Neural crest cell (in vitro differentiated cells): ENCODE data around the gene DEAF1. TPM values are rescaled to one million over a fixed set of nuclear protein-coding genes. Genes with fewer than 3 reads are reported as not detected.
A peak's percentile ranks its signal among the peaks of the same experiment; 100 is the strongest.

Experiments used
- DNase-seq: peaks from one replicate; pipeline ENCODE4 v3.0.0; 2021; ENCODE audit warnings: low read depth, mixed read lengths, low spot score
- H3K27ac Mint-ChIP-seq: one replicate; pipeline ENCODE4 v1.8.0; 2021; ENCODE audit warnings: mild to moderate bottlenecking, mixed read lengths; ENCODE audit not compliant: unreplicated experiment
- H3K27me3 Mint-ChIP-seq: 2 replicates; pipeline ENCODE4 v1.8.0; 2021; ENCODE audit warnings: low read depth, mild to moderate bottlenecking, mixed read lengths
- H3K36me3 Mint-ChIP-seq: 2 replicates; pipeline ENCODE4 v1.8.0; 2021; ENCODE audit warnings: low read depth, mild to moderate bottlenecking, mixed read lengths
- H3K4me1 Mint-ChIP-seq: 2 replicates; pipeline ENCODE4 v1.8.0; 2021; ENCODE audit warnings: mixed read lengths
- H3K4me3 Mint-ChIP-seq: one replicate; pipeline ENCODE4 v1.8.0; 2021; ENCODE audit warnings: mild to moderate bottlenecking, mixed read lengths
- H3K9me3 Mint-ChIP-seq: 2 replicates; pipeline ENCODE4 v1.8.0; 2021; ENCODE audit warnings: mixed read lengths
- CTCF ChIP-seq: fragments of 200-600 bp; sonication (generic); conservative IDR thresholded peaks from 2 replicates; pipeline ENCODE4 v1.5.0; 2021; ENCODE audit warnings: antibody characterized with exemption, mild to moderate bottlenecking
- total RNA-seq: library from RNA; stranded (reverse); gene quantifications from 2 replicates; pipeline ENCODE4 v1.2.1, GENCODE V29; 2021

DEAF1 gene
- total RNA-seq, 1 donor from 2014 or later = 60.9 TPM

DNA sequence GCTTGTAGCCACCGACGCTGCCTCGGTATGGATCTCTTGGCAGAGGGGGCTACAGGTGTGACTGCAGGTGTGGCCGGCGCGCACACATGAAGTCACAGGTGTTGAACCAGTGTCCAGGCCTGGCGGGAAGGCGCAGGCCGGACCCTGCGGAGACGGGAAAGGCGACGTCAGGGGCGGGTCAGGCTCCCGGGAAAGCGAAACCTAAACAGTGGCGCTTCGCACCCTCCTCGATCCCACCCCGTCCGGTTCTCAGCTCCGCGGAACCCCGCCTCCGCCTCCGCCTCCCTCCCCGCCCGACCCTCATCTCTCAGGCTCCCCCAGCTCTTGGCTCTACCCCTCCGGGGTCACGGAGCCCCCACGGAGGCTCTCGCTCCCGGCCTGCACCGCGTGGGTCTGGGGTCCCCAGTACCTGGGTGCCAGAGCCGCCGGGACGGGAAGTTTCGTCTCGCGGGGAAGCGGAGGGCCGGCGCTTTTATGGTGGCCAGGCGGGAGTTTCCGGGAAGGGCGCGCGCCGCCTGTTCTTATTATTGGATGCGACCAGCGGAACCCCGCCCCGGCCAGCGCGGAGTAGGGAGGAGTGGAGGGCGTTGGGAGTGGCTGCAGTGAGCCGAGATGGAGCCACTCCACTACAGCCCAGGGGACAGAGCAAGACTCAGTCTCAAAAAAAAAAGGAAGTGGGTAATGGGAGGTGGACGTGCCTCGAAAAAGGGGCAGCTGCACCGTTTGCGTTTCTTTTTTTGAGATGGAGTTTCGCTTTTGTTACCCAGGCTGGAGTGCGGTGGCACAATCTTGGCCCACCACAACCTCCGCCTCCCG, 79.3 kb downstream of the DEAF1 start, which contains the start of gene IRF7:
Gene IRF7, minus strand, starts transcription at position 447 of the 816 bp plus-strand sequence. CDS start 586 bp downstream, outside the sequence.
- H3K27me3 Mint-ChIP-seq = peaks cover 6% of the 10 kb centered on the region
- H3K9me3 Mint-ChIP-seq = no peaks in the 10 kb centered on the region
- H3K36me3 Mint-ChIP-seq = peaks cover 3% of the 10 kb centered on the region
- DNase-seq = peak; percentile 89
- H3K27ac Mint-ChIP-seq = peak within 1 kb of the TSS; percentile 35
- H3K4me3 Mint-ChIP-seq = peak within 1 kb of the TSS; percentile 86
- H3K4me1 Mint-ChIP-seq = peaks cover 16% of the 10 kb centered on the region
- no peak for TF ChIP-seq CTCF

DNA sequence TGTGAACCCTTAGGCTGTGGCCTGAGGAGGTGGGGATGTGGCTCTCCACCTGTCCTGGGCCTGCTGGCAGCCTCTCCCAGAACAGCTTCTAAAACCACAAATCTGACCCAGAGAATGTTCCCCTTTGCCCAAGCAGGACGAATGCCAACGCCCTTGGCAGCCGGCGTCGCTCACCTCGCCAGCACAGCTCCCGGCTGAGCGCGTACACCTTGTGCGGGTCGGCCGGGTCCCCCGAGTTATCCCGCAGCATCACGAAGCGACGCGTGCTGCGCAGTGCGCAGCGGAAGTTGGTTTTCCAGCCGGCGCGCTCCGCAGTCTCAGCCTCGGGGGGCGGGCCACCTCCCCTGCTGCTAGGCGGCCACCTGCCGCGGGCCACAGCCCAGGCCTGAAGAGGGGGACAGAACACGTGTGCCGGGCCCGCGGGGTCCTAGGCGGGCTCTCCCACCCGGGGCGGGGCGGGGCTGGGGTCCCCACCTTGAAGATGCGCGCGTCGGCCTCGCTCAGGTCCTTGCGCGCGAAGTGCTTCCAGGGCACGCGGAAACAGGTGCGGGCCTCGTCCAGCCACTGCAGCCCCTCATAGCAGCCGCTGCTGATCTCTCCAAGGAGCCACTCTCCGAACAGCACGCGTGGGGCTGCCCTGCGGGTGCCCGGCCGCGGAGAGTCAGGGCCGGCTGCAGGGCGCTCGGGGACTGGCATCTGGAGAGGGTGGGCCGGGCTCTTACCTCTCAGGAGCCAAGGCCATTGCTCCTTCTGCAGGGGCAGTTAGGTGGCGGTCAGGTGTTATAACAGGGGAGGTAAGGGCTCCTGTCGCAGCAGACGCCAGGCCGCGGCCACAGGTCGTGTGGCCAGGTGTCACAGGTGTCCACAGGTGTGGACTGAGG, 80.2 kb downstream of the DEAF1 start:
- no peak for TF ChIP-seq CTCF
- Mint-ChIP-seq H3K4me3 (peak overlapping the region; percentile 86), H3K27me3 (peaks cover 6% of the 10 kb centered on the region), H3K36me3 (peaks cover 3% of the 10 kb centered on the region), H3K9me3 (no peaks in the 10 kb centered on the region), H3K27ac (no peak overlapping the region), H3K4me1 (peaks cover 16% of the 10 kb centered on the region)
- no peak for DNase-seq

DNA sequence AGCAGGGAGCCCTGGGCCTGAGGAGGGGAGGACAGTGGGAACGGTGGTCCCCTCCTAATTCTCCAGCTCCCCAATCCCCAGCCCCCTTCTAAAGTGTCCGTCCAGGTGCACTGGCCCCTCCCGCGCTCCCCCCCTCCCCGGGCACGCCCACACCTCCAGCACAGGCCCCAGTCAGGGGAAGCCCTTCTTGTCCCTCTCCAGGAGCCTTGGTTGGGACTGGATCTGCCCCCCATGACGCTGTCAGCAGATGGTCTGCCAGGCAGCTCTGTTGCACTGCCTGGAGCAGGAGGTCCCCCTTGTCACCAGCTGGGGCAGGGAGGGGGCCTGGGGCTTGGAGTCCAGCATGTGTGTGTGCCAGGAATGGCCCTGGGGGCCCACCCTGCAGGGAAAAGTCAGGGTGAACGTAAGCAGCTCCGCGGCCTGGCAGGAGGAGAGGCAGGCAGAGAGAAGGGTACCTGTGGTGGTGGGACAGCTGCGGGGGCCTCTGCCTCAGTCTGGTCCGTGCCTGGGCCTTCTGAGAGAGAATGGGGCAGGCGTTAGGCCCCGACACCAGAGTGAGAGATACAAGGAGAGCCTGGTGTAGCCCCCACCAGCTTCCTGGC, 80.9 kb downstream of the DEAF1 start:
- Mint-ChIP-seq H3K36me3 (peaks cover 3% of the 10 kb centered on the region), H3K27me3 (peaks cover 6% of the 10 kb centered on the region), H3K27ac (no peak overlapping the region), H3K9me3 (no peaks in the 10 kb centered on the region), H3K4me3 (peak overlapping the region; percentile 71), H3K4me1 (peaks cover 16% of the 10 kb centered on the region)
- TF ChIP-seq CTCF = no peak
- no peak for DNase-seq

GRCh38 chr11:613369-613968, 81.6 kb downstream of the DEAF1 start:
- TF ChIP-seq CTCF = no peak
- peak; percentile 57 for DNase-seq
- Mint-ChIP-seq H3K36me3 (peaks cover 3% of the 10 kb centered on the region), H3K27me3 (peaks cover 6% of the 10 kb centered on the region), H3K27ac (no peak overlapping the region), H3K9me3 (no peaks in the 10 kb centered on the region), H3K4me3 (no peak overlapping the region), H3K4me1 (peaks cover 16% of the 10 kb centered on the region)

DNA sequence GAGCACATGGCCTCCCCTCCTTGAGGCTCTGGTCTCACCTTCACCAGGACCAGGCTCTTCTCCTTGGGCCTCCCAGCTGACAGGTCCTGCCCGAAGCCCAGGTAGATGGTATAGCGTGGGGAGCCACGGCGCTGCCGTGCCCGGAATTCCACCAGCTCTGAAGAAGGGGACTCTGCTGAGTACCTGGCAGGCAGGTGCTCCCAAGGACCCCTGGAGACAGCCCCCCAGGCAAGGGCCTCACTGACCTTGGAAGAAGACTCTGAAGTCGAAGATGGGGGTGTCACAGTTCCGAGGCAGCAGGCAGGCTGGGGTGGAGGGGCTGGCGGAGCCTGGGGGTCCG, 82.1 kb downstream of the DEAF1 start:
- H3K27ac Mint-ChIP-seq = no peak overlapping the region
- peaks cover 6% of the 10 kb centered on the region for H3K27me3 Mint-ChIP-seq
- no peak for DNase-seq
- H3K4me1 Mint-ChIP-seq = peaks cover 16% of the 10 kb centered on the region
- H3K36me3 Mint-ChIP-seq = peaks cover 3% of the 10 kb centered on the region
- TF ChIP-seq CTCF = no peak
- no peaks in the 10 kb centered on the region for H3K9me3 Mint-ChIP-seq
- H3K4me3 Mint-ChIP-seq = peak overlapping the region; percentile 31
